GDM1 (cell line): ENCODE measurements around the gene MAML2.

Experiments
- DNase-seq: peaks from one replicate; lab custom pipeline; 2025; lab: John Stamatoyannopoulos, UW

The MAML2 gene

DNA sequence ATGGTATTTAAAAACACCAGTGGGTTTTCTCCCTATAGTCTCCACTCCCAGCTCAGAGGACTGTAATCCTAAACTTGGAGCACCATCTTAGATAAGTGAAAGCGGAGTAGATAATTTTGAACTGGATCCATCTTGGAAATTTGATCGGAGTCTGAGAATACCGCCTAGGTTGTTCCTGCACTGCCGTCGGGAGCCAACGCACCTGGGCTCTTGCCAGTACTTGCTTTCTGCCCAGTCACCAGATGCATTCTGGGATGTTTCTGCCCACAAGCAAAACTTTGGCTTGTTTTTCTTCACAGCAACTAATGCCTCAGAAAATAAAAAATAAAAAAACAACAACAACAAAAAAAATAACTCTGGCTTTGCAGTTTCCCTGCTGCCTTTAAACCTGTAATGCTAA is 306.1 kb downstream of the MAML2 start:
- no peak for DNase-seq

- DNase-seq, result no peak
Measured at GRCh38 chr11:96035740-96036078, 307.3 kb downstream of the MAML2 start.

GRCh38 chr11:96035031-96035739 is 307.8 kb downstream of the MAML2 start:
- DNase-seq, result no peak

- DNase-seq, result no peak
Measured at GRCh38 chr11:96033599-96033998, 309.4 kb downstream of the MAML2 start.

- no peak for DNase-seq
Measured at GRCh38 chr11:96033095-96033494, 309.9 kb downstream of the MAML2 start.

GRCh38 chr11:96028746-96029145 is 314.2 kb downstream of the MAML2 start:
- DNase-seq, result no peak

- no peak for DNase-seq
Measured at GRCh38 chr11:96027021-96027420, 316.0 kb downstream of the MAML2 start.

DNA sequence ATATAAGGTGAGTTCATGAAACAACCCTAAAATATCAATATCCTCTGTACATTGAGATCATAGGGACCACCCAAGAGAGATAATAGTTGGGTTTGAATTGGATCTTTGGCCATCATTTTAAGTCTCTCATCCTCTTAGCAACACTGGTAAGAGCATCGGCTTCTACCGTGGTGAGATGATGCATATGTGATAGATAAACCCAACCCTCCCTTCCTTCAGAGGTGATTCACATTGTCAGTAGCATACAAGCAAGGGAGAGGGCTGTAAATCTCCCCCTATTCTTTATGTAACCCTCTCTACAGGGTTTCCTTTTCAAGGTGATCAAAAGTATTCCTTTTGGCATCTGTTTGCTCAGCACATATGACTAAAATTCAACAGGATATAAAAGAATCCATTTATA is 316.7 kb downstream of the MAML2 start:
- DNase-seq, result no peak

DNA sequence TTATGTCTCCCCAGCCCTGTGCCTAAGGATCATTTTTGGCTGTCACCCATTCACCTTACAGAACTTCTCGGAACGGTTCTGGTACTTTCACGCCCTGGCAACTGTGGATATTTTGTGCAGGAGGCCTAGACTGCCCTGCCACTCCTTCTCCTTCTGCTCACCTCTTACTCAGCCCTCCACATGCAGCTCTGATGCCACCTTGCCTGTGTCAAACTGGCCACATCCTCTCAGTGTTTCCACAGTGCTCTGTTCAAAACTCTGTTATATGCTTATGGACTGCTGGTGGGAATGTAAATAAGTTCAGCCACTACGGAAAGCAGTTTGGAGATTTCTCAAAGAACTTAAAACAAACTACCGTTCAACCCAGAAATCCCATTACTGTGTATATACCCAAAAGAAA is 318.3 kb downstream of the MAML2 start:
- DNase-seq, result no peak

GRCh38 chr11:96023275-96023674 is 319.7 kb downstream of the MAML2 start:
- no peak for DNase-seq

- DNase-seq, result no peak
Measured at GRCh38 chr11:96021901-96022650, 320.9 kb downstream of the MAML2 start.

DNA sequence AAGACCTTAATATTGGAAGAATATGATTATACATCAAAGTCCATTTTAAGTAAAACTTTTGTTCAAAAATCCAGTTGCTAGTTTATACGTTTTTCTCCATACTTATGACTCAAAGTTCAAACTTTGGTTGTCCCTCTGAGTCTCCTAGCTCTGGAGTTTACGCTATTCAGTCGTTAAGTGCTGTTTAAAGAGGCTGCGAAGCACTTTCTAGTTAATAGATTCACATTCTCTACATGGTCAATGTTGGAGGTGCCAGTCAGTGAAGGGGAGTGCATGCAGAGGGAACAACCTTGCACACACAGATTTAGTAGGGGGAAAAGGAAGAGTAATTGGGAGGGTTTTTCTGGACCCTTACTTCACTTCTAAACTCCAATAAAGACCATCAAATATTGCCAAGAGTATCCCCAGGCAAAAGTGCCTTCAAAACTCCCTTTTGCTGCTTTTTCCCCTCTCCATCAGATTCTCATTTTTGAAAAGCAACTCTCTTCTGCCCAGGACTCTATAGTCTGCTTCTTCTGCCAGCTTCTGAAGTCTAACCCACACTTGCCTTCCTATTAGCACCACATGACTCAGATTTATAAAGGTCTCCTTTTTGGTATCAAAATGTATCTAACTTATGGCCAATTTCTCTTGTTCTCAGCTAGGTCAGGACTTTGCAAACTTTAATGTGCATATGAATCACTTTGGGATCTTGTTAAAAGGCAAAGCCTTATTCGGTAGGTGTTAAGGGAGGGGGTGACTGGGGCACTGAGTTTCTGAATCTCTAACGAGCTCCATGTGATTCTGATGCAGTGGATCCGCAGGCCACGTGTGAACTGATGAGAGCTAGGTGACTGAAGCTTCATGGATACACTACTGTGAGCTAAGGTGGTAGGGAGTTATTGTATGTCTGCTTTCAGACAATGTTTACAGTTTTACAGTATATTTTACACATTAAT is 322.9 kb downstream of the MAML2 start:
- DNase-seq, result no peak

- no peak for DNase-seq
Measured at GRCh38 chr11:96019281-96019680, 323.7 kb downstream of the MAML2 start.

GRCh38 chr11:96017856-96018255 is 325.1 kb downstream of the MAML2 start:
- DNase-seq, result no peak

DNA sequence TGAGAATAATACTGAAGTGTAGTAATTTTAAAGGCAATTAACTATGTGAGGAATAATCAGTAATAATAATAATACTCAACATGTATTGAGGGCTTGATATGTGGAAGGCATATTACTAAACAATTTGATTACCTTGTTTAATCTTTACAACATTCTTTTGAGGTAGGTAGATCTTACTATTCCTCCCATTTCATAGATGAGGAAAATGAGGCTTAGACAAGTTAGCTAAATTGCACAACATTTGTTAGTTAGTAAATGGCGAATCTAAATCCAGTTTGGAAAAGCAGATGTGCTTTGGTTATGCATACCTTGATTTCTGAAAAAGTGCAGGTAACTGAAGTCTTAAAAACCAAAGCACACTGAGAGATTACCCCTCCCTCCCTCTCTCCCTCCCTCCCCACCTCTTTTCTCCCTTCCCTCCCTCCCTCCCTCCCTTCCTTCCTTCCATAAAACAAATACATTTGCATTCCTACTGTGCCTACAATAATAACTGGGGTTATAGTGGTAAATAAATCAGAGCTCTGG is 326.0 kb downstream of the MAML2 start:
- no peak for DNase-seq

GRCh38 chr11:96015906-96016565 is 327.0 kb downstream of the MAML2 start:
- DNase-seq, result no peak

DNA sequence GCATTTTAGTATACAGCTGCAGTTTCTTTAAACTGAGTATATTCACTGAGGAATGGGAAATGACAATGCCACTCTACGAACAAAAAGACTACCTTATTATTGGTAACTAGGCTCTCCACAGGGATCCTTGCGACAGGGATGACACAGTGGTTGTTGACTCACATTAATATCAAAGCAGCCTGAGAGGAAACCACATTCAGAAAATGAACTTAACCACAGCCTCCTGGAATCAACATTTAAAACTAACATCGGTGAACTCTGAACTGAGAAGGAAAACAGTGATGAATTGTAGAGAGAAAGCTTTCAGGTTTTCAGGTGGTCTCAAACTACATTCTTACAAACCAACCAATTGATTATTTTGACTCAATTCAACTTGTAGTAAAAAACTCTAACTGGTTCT is 328.8 kb downstream of the MAML2 start:
- peak; percentile 4 for DNase-seq

DNA sequence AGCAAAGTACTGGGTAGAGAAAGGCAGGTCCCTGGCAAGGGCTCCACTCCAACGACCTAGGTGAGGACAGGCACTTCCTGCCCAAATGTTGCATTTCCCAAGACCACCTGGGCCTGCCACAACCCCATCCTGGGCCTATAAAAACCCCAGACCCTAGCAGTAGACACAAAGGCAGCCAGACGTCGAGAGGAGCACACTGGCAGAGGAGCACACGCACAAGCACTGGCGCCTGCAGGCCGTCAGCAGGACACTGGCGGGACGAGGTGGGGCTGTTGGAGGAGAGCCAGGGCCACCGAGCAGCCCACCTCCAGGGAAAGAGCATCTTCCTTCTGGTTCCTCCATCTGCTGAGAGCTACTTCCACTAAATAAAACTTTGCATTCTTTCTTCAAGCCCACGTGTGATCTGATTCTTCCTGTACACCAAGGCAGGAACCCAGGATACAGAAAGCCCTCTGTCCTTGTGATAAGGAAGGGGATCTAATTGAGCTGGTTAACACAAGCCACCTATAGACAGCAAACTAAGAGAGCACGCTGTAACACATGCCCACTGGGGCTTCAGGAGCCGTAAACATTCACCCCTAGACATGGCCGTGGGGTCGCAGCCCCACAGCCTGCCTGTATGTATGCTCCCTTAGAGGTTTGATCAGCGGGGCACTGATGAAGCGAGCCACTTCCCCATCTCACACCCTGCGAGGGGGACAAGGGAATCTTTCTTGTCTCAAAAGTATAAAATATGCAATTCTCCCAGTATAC is 329.4 kb downstream of the MAML2 start:
- no peak for DNase-seq

- DNase-seq, result no peak
Measured at GRCh38 chr11:96012086-96012824, 330.7 kb downstream of the MAML2 start.

GRCh38 chr11:96010683-96011082 is 332.3 kb downstream of the MAML2 start:
- no peak for DNase-seq
